Activated naive CD8-positive, alpha-beta T cell (primary cell): ENCODE measurements around the gene SOX8.
"Not testable (repeated sequence)": the region's sequence is repeated elsewhere in the genome, so short reads cannot be mapped to it uniquely, and the experiment has no call there.

Source experiments
- H3K27ac Mint-ChIP-seq: one replicate; pipeline ENCODE4 v1.8.0; 2021; ENCODE audit warnings: mixed read lengths
- H3K27me3 Mint-ChIP-seq: one replicate; pipeline ENCODE4 v1.8.0; 2021; ENCODE audit warnings: mixed read lengths
- H3K36me3 Mint-ChIP-seq: one replicate; pipeline ENCODE4 v1.8.0; 2021; ENCODE audit warnings: mixed read lengths
- H3K4me1 Mint-ChIP-seq: one replicate; pipeline ENCODE4 v1.8.0; 2021; ENCODE audit warnings: low read depth, mixed read lengths
- H3K4me3 Mint-ChIP-seq: one replicate; pipeline ENCODE4 v1.8.0; 2021; ENCODE audit warnings: mild to moderate bottlenecking, mixed read lengths
- H3K9me3 Mint-ChIP-seq: one replicate; pipeline ENCODE4 v1.8.0; 2021; ENCODE audit warnings: low read depth, mixed read lengths

The SOX8 gene

DNA sequence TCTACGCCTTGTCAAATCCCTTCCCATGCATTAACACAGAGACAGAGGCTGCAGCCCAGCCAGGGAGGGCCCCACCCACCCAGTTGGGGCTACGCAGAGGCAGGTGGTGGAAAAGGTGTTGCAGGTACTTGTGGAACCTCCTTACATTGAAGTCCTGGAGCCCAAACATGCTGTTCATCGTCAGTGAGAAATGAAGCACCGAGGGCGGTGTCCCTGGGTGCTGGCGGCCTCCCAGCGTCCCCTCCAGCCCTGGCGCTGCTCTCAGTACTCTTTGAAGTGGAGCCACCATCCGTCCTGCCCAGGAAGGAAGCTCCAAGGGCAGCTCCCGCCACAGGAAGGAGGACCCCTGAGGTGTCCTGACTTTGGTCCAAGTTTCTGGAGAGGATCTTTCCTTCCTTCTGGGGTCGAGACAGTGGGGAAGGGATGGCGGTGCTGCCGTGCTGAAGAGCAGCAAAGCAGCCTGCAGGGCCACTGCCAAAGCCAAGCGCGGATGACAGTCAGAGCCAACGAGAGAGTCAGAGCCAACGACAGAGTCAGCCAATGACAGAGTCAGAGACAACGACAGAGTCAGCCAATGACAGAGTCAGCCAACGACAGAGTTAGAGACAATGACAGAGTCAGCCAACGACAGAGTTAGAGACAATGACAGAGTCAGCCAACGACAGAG, 34.2 kb upstream of the SOX8 start:
- H3K4me3 Mint-ChIP-seq: no peak overlapping the region
- peaks cover 1% of the 10 kb centered on the region for H3K4me1 Mint-ChIP-seq
- H3K27me3 Mint-ChIP-seq: no peaks in the 10 kb centered on the region
- H3K27ac Mint-ChIP-seq: no peak overlapping the region
- H3K9me3 Mint-ChIP-seq: no peaks in the 10 kb centered on the region
- H3K36me3 Mint-ChIP-seq: peaks cover 15% of the 10 kb centered on the region

DNA sequence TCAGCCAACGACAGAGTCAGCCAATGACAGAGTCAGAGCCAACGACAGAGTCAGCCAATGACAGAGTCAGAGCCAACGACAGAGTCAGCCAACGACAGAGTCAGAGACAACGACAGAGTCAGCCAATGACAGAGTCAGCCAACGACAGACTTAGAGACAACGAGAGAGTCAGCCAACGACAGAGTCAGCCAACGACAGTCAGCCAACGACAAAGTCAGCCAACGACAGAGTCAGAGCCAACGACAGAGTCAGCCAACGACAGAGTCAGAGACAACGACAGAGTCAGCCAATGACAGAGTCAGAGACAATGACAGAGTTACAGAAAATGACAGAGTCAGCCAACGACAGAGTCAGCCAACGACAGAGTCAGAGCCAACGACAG, 33.7 kb upstream of the SOX8 start:
- H3K4me1 Mint-ChIP-seq, H3K27ac Mint-ChIP-seq, H3K4me3 Mint-ChIP-seq, H3K27me3 Mint-ChIP-seq, H3K9me3 Mint-ChIP-seq: not testable (repeated sequence)
- H3K36me3 Mint-ChIP-seq: peaks cover 13% of the 10 kb centered on the region

GRCh38 chr16:948767-949166, 32.8 kb upstream of the SOX8 start:
- H3K27ac Mint-ChIP-seq, H3K9me3 Mint-ChIP-seq, H3K4me1 Mint-ChIP-seq, H3K27me3 Mint-ChIP-seq, H3K4me3 Mint-ChIP-seq: not testable (repeated sequence)
- H3K36me3 Mint-ChIP-seq: peaks cover 11% of the 10 kb centered on the region

GRCh38 chr16:950733-951573, 30.6 kb upstream of the SOX8 start:
- H3K36me3 Mint-ChIP-seq, H3K27ac Mint-ChIP-seq, H3K27me3 Mint-ChIP-seq, H3K9me3 Mint-ChIP-seq, H3K4me3 Mint-ChIP-seq, H3K4me1 Mint-ChIP-seq: not testable (repeated sequence)

GRCh38 chr16:951660-952301, 29.8 kb upstream of the SOX8 start:
- Mint-ChIP-seq H3K4me1 (peaks cover 8% of the 10 kb centered on the region), H3K9me3 (no peaks in the 10 kb centered on the region), H3K4me3 (no peak overlapping the region), H3K27ac (no peak overlapping the region), H3K36me3 (peaks cover 3% of the 10 kb centered on the region), H3K27me3 (no peaks in the 10 kb centered on the region)

GRCh38 chr16:952321-952720, 29.2 kb upstream of the SOX8 start:
- no peaks in the 10 kb centered on the region for H3K27me3 Mint-ChIP-seq
- H3K4me3 Mint-ChIP-seq: no peak overlapping the region
- no peaks in the 10 kb centered on the region for H3K9me3 Mint-ChIP-seq
- peaks cover 2% of the 10 kb centered on the region for H3K36me3 Mint-ChIP-seq
- H3K4me1 Mint-ChIP-seq: peaks cover 9% of the 10 kb centered on the region
- no peak overlapping the region for H3K27ac Mint-ChIP-seq

GRCh38 chr16:953818-954217, 27.8 kb upstream of the SOX8 start:
- not testable (repeated sequence) for H3K9me3 Mint-ChIP-seq, H3K27ac Mint-ChIP-seq, H3K36me3 Mint-ChIP-seq, H3K4me3 Mint-ChIP-seq, H3K27me3 Mint-ChIP-seq
- H3K4me1 Mint-ChIP-seq: peaks cover 11% of the 10 kb centered on the region

DNA sequence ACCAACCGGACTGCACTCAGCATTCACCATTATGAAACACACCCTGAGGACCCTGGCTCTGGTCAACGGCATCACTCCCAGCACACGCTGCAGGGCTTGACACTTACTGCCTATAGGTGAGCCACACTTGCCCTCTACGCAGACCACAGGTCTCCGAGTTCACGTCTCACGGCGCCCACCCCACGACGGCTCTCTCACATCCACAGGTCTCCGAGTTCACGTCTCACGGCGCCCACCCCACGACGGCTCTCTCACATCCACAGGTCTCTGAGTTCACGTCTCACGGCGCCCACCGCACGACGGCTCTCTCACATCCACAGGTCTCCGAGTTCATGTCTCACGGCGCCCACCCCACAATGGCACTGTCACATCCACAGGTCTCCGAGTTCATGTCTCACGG, 25.8 kb upstream of the SOX8 start:
- H3K27ac Mint-ChIP-seq: not testable (repeated sequence)

DNA sequence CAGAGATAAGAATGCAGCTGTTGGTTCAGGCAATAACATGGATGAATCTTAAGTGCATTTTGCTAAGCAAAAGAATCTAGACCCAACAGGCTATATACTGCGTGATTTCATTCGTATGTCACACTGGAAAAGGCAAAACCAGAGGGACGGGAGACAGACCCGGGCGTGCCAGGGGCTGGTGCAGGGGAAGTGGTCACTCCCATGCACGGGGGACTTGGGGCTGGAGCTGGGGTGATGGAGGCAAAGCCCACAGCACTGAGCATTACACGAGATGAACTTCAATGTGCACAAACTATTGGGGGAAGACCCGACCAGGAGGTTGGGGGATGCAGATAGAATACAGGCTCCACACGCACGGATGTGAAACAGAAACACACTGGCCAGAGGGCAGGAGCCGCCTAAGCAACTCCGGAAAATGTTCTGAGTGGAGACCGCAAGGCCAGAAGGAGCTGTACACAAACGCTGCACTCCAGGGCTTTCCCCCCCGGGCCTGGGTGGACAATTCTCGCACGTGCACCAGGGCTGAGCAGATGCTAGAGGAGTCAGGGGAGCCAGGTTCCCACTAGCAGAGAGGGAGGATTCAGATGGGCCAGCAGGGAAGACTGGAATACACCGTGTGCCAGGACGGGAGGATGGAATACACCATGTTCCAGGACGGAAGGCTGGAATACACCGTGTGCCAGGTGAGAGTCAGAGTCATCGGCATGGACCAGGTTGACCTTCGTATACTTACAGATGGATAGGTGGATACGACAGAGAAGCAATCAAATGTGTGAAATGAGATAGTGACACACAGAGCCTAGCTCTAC, 22.1 kb upstream of the SOX8 start:
- H3K27me3 Mint-ChIP-seq: no peaks in the 10 kb centered on the region
- no peaks in the 10 kb centered on the region for H3K36me3 Mint-ChIP-seq
- H3K4me3 Mint-ChIP-seq: no peak overlapping the region
- no peaks in the 10 kb centered on the region for H3K9me3 Mint-ChIP-seq
- H3K27ac Mint-ChIP-seq: no peak overlapping the region
- H3K4me1 Mint-ChIP-seq: peaks cover 15% of the 10 kb centered on the region

More for the DNA sequence above, 25.8 kb upstream of the SOX8 start:
- H3K9me3 Mint-ChIP-seq, H3K36me3 Mint-ChIP-seq, H3K27me3 Mint-ChIP-seq, H3K4me3 Mint-ChIP-seq, H3K4me1 Mint-ChIP-seq: not testable (repeated sequence)

DNA sequence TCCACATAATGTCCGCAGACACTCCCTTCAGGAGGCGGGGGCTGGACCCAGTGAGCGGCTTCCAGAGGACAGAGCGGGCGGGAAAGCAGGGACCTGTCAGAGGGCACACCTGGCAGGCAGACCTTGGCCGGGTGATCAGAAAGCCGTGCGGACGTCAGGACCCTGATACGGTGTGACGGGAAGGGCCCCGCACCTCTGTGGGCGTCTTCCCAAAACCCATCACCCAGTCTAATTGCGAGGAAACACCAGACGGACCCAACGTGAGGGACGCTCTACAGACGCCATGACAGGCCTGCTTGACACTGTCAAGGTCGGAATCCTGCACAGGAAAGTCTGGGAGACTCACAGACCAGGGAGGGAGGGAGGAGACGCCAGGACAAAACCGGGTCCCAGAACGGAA, 19.2 kb upstream of the SOX8 start:
- Mint-ChIP-seq H3K27ac (no peak overlapping the region), H3K9me3 (no peaks in the 10 kb centered on the region), H3K27me3 (no peaks in the 10 kb centered on the region), H3K4me3 (no peak overlapping the region), H3K4me1 (peaks cover 23% of the 10 kb centered on the region), H3K36me3 (peaks cover 5% of the 10 kb centered on the region)

- no peaks in the 10 kb centered on the region for H3K9me3 Mint-ChIP-seq
- peaks cover 23% of the 10 kb centered on the region for H3K4me1 Mint-ChIP-seq
- no peaks in the 10 kb centered on the region for H3K27me3 Mint-ChIP-seq
- peaks cover 5% of the 10 kb centered on the region for H3K36me3 Mint-ChIP-seq
- no peak overlapping the region for H3K27ac Mint-ChIP-seq
- H3K4me3 Mint-ChIP-seq: no peak overlapping the region
Observed at GRCh38 chr16:962901-963814, 18.4 kb upstream of the SOX8 start.

DNA sequence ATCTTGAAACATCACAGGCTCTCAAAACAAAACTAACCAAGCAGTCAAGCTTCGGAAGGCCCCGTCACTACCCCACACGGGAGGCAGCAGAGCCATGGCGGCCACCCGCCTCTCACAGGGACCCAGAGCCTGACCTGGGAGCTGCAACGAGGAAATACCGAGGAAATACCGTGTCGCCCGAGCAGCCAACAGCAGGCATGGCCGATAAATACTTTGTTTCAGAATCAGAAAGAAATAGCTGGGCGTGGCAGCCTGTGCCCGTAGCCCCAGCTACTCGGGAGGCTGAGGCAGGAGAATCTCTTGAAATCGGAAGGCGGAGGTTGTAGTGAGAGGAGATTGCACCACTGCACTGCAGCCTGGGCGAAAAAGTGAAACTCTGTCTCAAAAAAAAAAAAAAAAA, 17.7 kb upstream of the SOX8 start:
- H3K36me3 Mint-ChIP-seq: peaks cover 6% of the 10 kb centered on the region
- H3K4me1 Mint-ChIP-seq: peaks cover 30% of the 10 kb centered on the region
- H3K4me3 Mint-ChIP-seq: no peak overlapping the region

GRCh38 chr16:964356-965035, 17.1 kb upstream of the SOX8 start:
- Mint-ChIP-seq H3K36me3 (peaks cover 6% of the 10 kb centered on the region), H3K27ac (no peak overlapping the region), H3K9me3 (no peaks in the 10 kb centered on the region), H3K27me3 (no peaks in the 10 kb centered on the region), H3K4me3 (no peak overlapping the region), H3K4me1 (peaks cover 33% of the 10 kb centered on the region)

More for the DNA sequence above, 17.7 kb upstream of the SOX8 start:
- no peak overlapping the region for H3K27ac Mint-ChIP-seq
- H3K9me3 Mint-ChIP-seq: no peaks in the 10 kb centered on the region
- no peaks in the 10 kb centered on the region for H3K27me3 Mint-ChIP-seq

GRCh38 chr16:965036-965395, 16.6 kb upstream of the SOX8 start:
- Mint-ChIP-seq H3K36me3 (peaks cover 6% of the 10 kb centered on the region), H3K27ac (no peak overlapping the region), H3K27me3 (no peaks in the 10 kb centered on the region), H3K4me1 (peaks cover 37% of the 10 kb centered on the region), H3K4me3 (no peak overlapping the region), H3K9me3 (no peaks in the 10 kb centered on the region)
